ENCODE results near the gene MINDY4.

- TF ChIP-seq EHMT2 (IDR thresholded peaks at IDR 0.05; ENCODE audit: borderline replicate concordance, low read depth, low read length) (no peak), KAT8 (CRISPR knock-in tag; IDR thresholded peaks at IDR 0.05) (no peak), ZNF44 (CRISPR knock-in tag; IDR thresholded peaks at IDR 0.05) (no peak), AFF4 (CRISPR knock-in tag; IDR thresholded peaks at IDR 0.05) (no peak), PBX3 (CRISPR knock-in tag; IDR thresholded peaks at IDR 0.05; ENCODE audit: borderline replicate concordance) (no peak), ZNF724P (CRISPR knock-in tag; IDR thresholded peaks at IDR 0.05; ENCODE audit: borderline replicate concordance) (no peak), EZH2 (conservative IDR thresholded peaks at IDR 0.05; ENCODE audit: low read depth, low read length) (no peak), ZNF10 (CRISPR knock-in tag; IDR thresholded peaks at IDR 0.05; ENCODE audit: borderline replicate concordance, low read depth) (no peak), ZNF264 (CRISPR knock-in tag; IDR thresholded peaks at IDR 0.05) (no peak)
Measured at GRCh38 chr7:30900803-30901362, 129.7 kb downstream of the MINDY4 start.

Data from HepG2 (cell line).